Measurements from ENCODE around the gene CALCB. TPM values are rescaled to one million over a fixed set of nuclear protein-coding genes. Genes with fewer than 3 reads are reported as not detected.
"Not testable (repeated sequence)": the region's sequence is repeated elsewhere in the genome, so short reads cannot be mapped to it uniquely, and the experiment has no call there.

CALCB gene
- total RNA-seq, 1 donor, result 0.10 TPM

GRCh38 chr11:15059132-15059915 is 14.1 kb upstream of the CALCB start:
- Histone ChIP-seq H3K4me3 (ENCODE audit: low read length) (no peak overlapping the region), H3K4me1 (ENCODE audit: insufficient read depth, low read length) (no peaks in the 10 kb centered on the region), H3K9me3 (ENCODE audit: low read depth, low read length) (no peaks in the 10 kb centered on the region), H3K27me3 (ENCODE audit: insufficient read depth, low read length) (peaks cover 11% of the 10 kb centered on the region)

GRCh38 chr11:15062599-15062998 is 10.8 kb upstream of the CALCB start:
- H3K27me3 ChIP-seq (ENCODE audit: insufficient read depth, low read length), result peaks cover 11% of the 10 kb centered on the region

GRCh38 chr11:15069751-15070150 is 3.6 kb upstream of the CALCB start:
- peaks cover 24% of the 10 kb centered on the region for H3K27me3 ChIP-seq (ENCODE audit: insufficient read depth, low read length)
- not testable (repeated sequence) for H3K9me3 ChIP-seq (ENCODE audit: low read depth, low read length); H3K4me3 ChIP-seq (ENCODE audit: low read length)
- H3K4me1 ChIP-seq (ENCODE audit: insufficient read depth, low read length), result peaks cover 18% of the 10 kb centered on the region

More at GRCh38 chr11:15062599-15062998, 10.8 kb upstream of the CALCB start:
- no peaks in the 10 kb centered on the region for H3K4me1 ChIP-seq (ENCODE audit: insufficient read depth, low read length)
- no peak overlapping the region for H3K4me3 ChIP-seq (ENCODE audit: low read length)
- no peaks in the 10 kb centered on the region for H3K9me3 ChIP-seq (ENCODE audit: low read depth, low read length)

- H3K27me3 ChIP-seq (ENCODE audit: insufficient read depth, low read length), result peaks cover 24% of the 10 kb centered on the region
- no peaks in the 10 kb centered on the region for H3K9me3 ChIP-seq (ENCODE audit: low read depth, low read length)
- H3K4me3 ChIP-seq (ENCODE audit: low read length), result no peak overlapping the region
- H3K4me1 ChIP-seq (ENCODE audit: insufficient read depth, low read length), result peaks cover 18% of the 10 kb centered on the region
These were observed 1.7 kb upstream of the CALCB start for GRCh38 chr11:15071556-15072255.

GRCh38 chr11:15072551-15073143 is 746 bp upstream of the CALCB start:
- Histone ChIP-seq H3K4me1 (ENCODE audit: insufficient read depth, low read length) (peaks cover 18% of the 10 kb centered on the region), H3K9me3 (ENCODE audit: low read depth, low read length) (no peaks in the 10 kb centered on the region), H3K27me3 (ENCODE audit: insufficient read depth, low read length) (peaks cover 24% of the 10 kb centered on the region), H3K4me3 (ENCODE audit: low read length) (no peak overlapping the region)

GRCh38 chr11:15074206-15075161 is 1.1 kb downstream of the CALCB start:
- Histone ChIP-seq H3K4me1 (ENCODE audit: insufficient read depth, low read length) (peaks cover 18% of the 10 kb centered on the region), H3K9me3 (ENCODE audit: low read depth, low read length) (no peaks in the 10 kb centered on the region), H3K27me3 (ENCODE audit: insufficient read depth, low read length) (peaks cover 24% of the 10 kb centered on the region), H3K4me3 (ENCODE audit: low read length) (no peak overlapping the region)

- H3K4me1 ChIP-seq (ENCODE audit: insufficient read depth, low read length), result peaks cover 18% of the 10 kb centered on the region
- H3K27me3 ChIP-seq (ENCODE audit: insufficient read depth, low read length), result peaks cover 24% of the 10 kb centered on the region
- no peaks in the 10 kb centered on the region for H3K9me3 ChIP-seq (ENCODE audit: low read depth, low read length)
- no peak overlapping the region for H3K4me3 ChIP-seq (ENCODE audit: low read length)
These were observed 1.8 kb downstream of the CALCB start for GRCh38 chr11:15075162-15075526.

DNA sequence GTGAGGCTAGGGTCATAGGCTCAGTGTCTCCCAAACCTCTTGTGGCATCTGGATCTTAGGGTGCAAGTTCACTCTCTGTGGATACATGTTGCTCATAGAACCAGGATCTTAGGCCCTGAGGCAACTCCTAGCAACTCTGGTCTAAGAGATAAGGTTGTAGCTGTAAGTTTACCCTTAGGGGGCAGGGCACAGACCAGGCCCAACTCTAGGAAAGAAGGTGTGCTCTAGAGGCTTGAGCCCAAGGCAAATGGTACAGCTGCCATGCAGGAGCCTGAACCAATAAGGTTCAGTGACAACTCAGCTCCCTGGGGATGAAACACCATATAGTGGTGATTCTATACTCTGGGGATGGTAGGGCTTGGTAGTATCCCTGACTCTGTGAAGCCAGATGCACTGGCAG is 17.8 kb downstream of the CALCB start:
- Histone ChIP-seq H3K4me1 (ENCODE audit: insufficient read depth, low read length) (no peaks in the 10 kb centered on the region), H3K27me3 (ENCODE audit: insufficient read depth, low read length) (peaks cover 9% of the 10 kb centered on the region), H3K9me3 (ENCODE audit: low read depth, low read length) (no peaks in the 10 kb centered on the region), H3K4me3 (ENCODE audit: low read length) (no peak overlapping the region)

DNA sequence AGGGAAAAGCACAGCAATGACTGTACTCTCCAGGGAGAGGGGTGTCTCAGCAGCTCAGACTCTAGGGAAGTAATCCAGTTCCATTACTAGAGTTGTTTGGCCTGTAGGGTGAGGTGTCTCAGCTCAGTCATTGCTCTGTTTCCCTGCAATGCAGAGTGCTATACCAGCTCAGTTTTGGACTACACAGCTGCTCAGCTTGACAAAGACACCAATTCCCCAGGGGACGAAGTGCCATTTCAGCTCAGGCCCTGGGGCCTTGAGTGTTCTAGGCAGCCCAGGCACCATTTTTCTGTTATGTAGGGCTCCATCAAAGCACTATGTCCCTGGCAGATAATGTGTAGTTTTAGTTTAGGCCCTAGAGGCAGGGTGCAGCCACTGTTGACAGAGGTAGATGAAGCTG is 18.2 kb downstream of the CALCB start:
- Histone ChIP-seq H3K4me1 (ENCODE audit: insufficient read depth, low read length) (no peaks in the 10 kb centered on the region), H3K4me3 (ENCODE audit: low read length) (no peak overlapping the region), H3K27me3 (ENCODE audit: insufficient read depth, low read length) (peaks cover 9% of the 10 kb centered on the region), H3K9me3 (ENCODE audit: low read depth, low read length) (no peaks in the 10 kb centered on the region)

- H3K9me3 ChIP-seq (ENCODE audit: low read depth, low read length), result no peaks in the 10 kb centered on the region
- peaks cover 9% of the 10 kb centered on the region for H3K27me3 ChIP-seq (ENCODE audit: insufficient read depth, low read length)
- no peak overlapping the region for H3K4me3 ChIP-seq (ENCODE audit: low read length)
- no peaks in the 10 kb centered on the region for H3K4me1 ChIP-seq (ENCODE audit: insufficient read depth, low read length)
These were observed 20.0 kb downstream of the CALCB start for GRCh38 chr11:15093432-15093831.

- Histone ChIP-seq H3K27me3 (ENCODE audit: insufficient read depth, low read length) (peaks cover 3% of the 10 kb centered on the region), H3K4me1 (ENCODE audit: insufficient read depth, low read length) (no peaks in the 10 kb centered on the region), H3K4me3 (ENCODE audit: low read length) (no peak overlapping the region), H3K9me3 (ENCODE audit: low read depth, low read length) (no peaks in the 10 kb centered on the region)
These were observed 22.4 kb downstream of the CALCB start for GRCh38 chr11:15095736-15096228.

- peaks cover 3% of the 10 kb centered on the region for H3K27me3 ChIP-seq (ENCODE audit: insufficient read depth, low read length)
- no peak overlapping the region for H3K4me3 ChIP-seq (ENCODE audit: low read length)
- H3K4me1 ChIP-seq (ENCODE audit: insufficient read depth, low read length), result no peaks in the 10 kb centered on the region
- no peaks in the 10 kb centered on the region for H3K9me3 ChIP-seq (ENCODE audit: low read depth, low read length)
These were observed 24.0 kb downstream of the CALCB start for GRCh38 chr11:15097411-15097810.

DNA sequence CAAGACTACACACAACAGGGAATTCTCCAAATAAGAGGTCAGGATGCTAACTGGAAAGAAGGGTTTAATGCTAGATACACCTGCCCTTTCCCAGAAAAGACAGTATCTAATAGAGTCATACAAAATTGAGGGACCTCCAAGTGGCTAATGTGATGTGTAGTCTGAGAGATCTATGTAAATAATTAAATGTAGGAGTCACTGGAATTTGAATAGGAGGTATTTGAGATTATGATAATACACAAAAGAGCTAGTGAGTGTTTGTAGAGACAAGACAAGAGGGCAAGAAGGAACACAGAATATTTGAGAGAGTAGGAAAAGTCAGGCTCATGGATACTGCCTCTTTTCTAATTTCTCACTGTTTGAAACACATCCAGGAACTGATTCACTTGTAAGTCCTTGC is 25.9 kb downstream of the CALCB start:
- H3K9me3 ChIP-seq (ENCODE audit: low read depth, low read length), result no peaks in the 10 kb centered on the region
- H3K27me3 ChIP-seq (ENCODE audit: insufficient read depth, low read length), result peaks cover 3% of the 10 kb centered on the region
- H3K4me1 ChIP-seq (ENCODE audit: insufficient read depth, low read length), result no peaks in the 10 kb centered on the region
- no peak overlapping the region for H3K4me3 ChIP-seq (ENCODE audit: low read length)

- no peaks in the 10 kb centered on the region for H3K4me1 ChIP-seq (ENCODE audit: insufficient read depth, low read length)
- H3K9me3 ChIP-seq (ENCODE audit: low read depth, low read length), result no peaks in the 10 kb centered on the region
- H3K4me3 ChIP-seq (ENCODE audit: low read length), result no peak overlapping the region
- H3K27me3 ChIP-seq (ENCODE audit: insufficient read depth, low read length), result no peaks in the 10 kb centered on the region
These were observed 27.8 kb downstream of the CALCB start for GRCh38 chr11:15101072-15101709.

All from mononuclear cell (primary cell).